KMS-11 (cell line): Measurements from ENCODE around the gene CELF1.

ENCODE experiments used
- H2AFZ ChIP-seq: fragments of 200-600 bp; sonication (generic); 2 replicates; pipeline ENCODE4 v1.6.1; 2016; ENCODE audit warnings: antibody characterized with exemption, mixed run types, low read depth
- H3K27ac ChIP-seq: fragments of 200-600 bp; sonication (generic); 2 replicates; pipeline ENCODE4 v1.6.1; 2016; ENCODE audit warnings: mild to moderate bottlenecking, mixed run types
- H3K27me3 ChIP-seq: fragments of 200-600 bp; sonication (generic); 2 replicates; pipeline ENCODE4 v1.6.1; 2017; ENCODE audit warnings: mild to moderate bottlenecking, low read depth, mixed run types, moderate library complexity; ENCODE audit not compliant: insufficient read depth
- H3K36me3 ChIP-seq: fragments of 200-600 bp; sonication (generic); 2 replicates; pipeline ENCODE4 v1.6.1; 2017; ENCODE audit warnings: mild to moderate bottlenecking, mixed run types; ENCODE audit not compliant: insufficient read depth
- H3K4me1 ChIP-seq: fragments of 200-600 bp; sonication (generic); 2 replicates; pipeline ENCODE4 v1.6.1; 2016; ENCODE audit warnings: mild to moderate bottlenecking, low read depth, mixed run types; ENCODE audit not compliant: poor library complexity, severe bottlenecking
- H3K4me2 ChIP-seq: fragments of 200-600 bp; sonication (generic); 2 replicates; pipeline ENCODE4 v1.7.0; 2016; ENCODE audit warnings: mild to moderate bottlenecking, mixed run types
- H3K4me3 ChIP-seq: fragments of 200-600 bp; sonication (generic); IDR thresholded peaks from 2 replicates; pipeline ENCODE4 v1.6.1; 2017; ENCODE audit warnings: low read depth, low read length, mixed read lengths; ENCODE audit not compliant: insufficient read depth
- H3K79me2 ChIP-seq: fragments of 200-600 bp; sonication (generic); 2 replicates; pipeline ENCODE4 v1.6.1; 2016; ENCODE audit warnings: low read depth, mixed run types; ENCODE audit not compliant: insufficient read depth
- H3K9ac ChIP-seq: fragments of 200-600 bp; sonication (generic); 2 replicates; pipeline ENCODE4 v1.6.1; 2016; ENCODE audit warnings: mild to moderate bottlenecking, mixed run types
- H4K20me1 ChIP-seq: fragments of 200-600 bp; sonication (generic); 2 replicates; pipeline ENCODE4 v1.6.1; 2016; ENCODE audit warnings: mild to moderate bottlenecking, mixed run types; ENCODE audit not compliant: insufficient read depth
- TF ChIP-seq, protein P1 (sequence below): fragments of 200-600 bp; sonication (generic); conservative IDR thresholded peaks from 2 replicates; pipeline ENCODE4 v1.6.1; 2017; ENCODE audit warnings: low read depth, mild to moderate bottlenecking, antibody characterized with exemption, low read length, moderate library complexity, mixed read lengths

Gene CELF1

DNA sequence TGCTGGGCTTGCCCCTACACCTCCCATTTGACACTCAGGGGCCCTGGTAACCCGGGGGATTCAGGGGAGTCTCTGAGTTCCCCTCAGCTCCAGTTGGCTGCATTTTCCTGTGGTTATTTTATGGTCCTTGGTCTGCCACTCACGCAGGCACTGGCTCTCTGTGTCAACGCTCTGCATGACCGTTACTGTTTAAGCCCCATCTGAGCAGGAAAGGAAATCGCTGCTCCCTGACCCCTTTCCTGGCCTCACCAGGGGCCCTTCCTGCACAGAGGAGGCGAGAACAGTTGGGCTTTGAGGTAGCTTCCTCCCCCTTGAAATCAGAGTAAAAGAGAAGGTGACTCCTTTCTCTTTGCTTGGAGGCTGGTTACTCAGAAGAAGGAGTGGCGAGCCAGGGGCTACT, 38.8 kb upstream of the CELF1 start:
- TF ChIP-seq, protein P1, sequence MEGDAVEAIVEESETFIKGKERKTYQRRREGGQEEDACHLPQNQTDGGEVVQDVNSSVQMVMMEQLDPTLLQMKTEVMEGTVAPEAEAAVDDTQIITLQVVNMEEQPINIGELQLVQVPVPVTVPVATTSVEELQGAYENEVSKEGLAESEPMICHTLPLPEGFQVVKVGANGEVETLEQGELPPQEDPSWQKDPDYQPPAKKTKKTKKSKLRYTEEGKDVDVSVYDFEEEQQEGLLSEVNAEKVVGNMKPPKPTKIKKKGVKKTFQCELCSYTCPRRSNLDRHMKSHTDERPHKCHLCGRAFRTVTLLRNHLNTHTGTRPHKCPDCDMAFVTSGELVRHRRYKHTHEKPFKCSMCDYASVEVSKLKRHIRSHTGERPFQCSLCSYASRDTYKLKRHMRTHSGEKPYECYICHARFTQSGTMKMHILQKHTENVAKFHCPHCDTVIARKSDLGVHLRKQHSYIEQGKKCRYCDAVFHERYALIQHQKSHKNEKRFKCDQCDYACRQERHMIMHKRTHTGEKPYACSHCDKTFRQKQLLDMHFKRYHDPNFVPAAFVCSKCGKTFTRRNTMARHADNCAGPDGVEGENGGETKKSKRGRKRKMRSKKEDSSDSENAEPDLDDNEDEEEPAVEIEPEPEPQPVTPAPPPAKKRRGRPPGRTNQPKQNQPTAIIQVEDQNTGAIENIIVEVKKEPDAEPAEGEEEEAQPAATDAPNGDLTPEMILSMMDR: no peak
- no peak overlapping the region for H3K27ac ChIP-seq
- H4K20me1 ChIP-seq: no peaks in the 10 kb centered on the region
- no peak overlapping the region for H2AFZ ChIP-seq
- no peaks in the 10 kb centered on the region for H3K79me2 ChIP-seq
- no peak overlapping the region for H3K4me2 ChIP-seq
- no peaks in the 10 kb centered on the region for H3K27me3 ChIP-seq
- H3K9ac ChIP-seq: no peak overlapping the region
- no peaks in the 10 kb centered on the region for H3K36me3 ChIP-seq
- H3K4me1 ChIP-seq: no peaks in the 10 kb centered on the region
- H3K4me3 ChIP-seq: no peak overlapping the region

DNA sequence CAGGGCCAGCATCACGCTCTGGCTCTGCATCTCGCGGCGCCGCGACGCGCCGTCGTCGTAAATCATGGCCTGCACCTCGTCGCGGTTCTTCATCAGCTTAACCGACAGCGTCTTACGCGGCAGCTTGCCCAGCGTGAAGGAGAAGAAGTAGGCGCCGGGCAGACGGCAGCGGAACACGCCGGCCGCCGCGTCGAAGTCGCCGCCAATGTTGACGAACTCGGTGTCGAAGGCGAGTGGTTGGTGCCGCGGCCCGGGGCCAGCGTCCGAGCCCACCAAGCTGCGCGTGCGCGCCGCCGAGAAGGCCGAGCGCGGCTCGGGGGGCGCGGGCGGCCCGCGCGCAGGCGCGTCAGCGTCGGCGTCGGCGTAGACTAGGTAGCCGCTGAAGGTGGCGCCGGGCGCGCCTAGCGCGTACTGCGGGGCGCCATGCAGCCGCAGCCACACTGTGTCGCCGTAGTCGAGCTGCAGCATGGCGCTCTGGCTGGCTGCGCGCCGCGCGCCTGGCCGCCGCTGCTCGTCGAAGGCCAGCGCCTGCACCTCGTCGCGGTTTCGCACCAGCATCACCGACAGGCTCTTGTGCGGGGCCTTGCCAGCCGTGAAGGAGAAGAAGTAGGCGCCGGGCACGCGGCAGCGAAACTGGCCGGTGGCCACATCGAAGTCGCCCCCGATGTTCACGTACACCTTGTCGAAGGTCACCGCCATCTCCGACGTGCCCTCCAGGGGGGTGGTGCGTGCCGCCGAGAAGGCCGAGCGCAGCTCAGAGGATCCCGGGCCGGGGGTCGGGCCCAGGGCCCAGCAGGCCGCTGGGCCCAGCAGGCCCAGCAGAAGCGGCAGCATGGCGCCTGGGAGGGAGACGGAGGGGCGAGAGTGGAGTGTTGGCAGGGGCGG, 37.3 kb upstream of the CELF1 start:
- TF ChIP-seq, protein P1: no peak
- H3K79me2 ChIP-seq: no peaks in the 10 kb centered on the region
- H3K36me3 ChIP-seq: no peaks in the 10 kb centered on the region
- no peak overlapping the region for H3K4me3 ChIP-seq
- no peaks in the 10 kb centered on the region for H3K27me3 ChIP-seq
- no peak overlapping the region for H3K4me2 ChIP-seq
- no peak overlapping the region for H2AFZ ChIP-seq
- no peak overlapping the region for H3K27ac ChIP-seq
- no peaks in the 10 kb centered on the region for H3K4me1 ChIP-seq
- H4K20me1 ChIP-seq: no peaks in the 10 kb centered on the region
- no peak overlapping the region for H3K9ac ChIP-seq

DNA sequence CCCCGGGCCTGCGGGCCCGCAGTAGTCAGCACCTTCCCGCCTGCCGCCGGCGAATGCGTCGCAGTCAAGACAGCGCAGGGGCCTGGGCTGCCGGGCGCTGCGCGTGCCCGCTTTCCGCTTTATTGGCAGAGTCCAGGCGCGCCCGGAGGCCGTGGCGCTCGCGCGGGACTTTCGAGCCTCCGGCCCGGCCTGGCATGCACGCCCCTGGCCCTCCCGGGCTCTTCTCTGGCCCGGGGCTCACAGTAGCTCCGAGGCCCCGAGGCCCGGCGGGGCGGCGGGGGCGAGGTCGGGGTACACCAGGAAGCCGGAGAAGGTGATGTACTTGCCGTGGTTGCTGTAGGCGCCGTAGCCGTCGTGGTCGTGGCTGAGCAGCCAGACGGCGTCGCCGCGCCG, 36.6 kb upstream of the CELF1 start:
- Histone ChIP-seq H3K27ac (no peak overlapping the region), H3K27me3 (no peaks in the 10 kb centered on the region), H3K4me2 (no peak overlapping the region), H3K79me2 (no peaks in the 10 kb centered on the region), H3K36me3 (no peaks in the 10 kb centered on the region), H2AFZ (no peak overlapping the region), H4K20me1 (no peaks in the 10 kb centered on the region), H3K4me3 (no peak overlapping the region), H3K9ac (no peak overlapping the region), H3K4me1 (no peaks in the 10 kb centered on the region)
- TF ChIP-seq, protein P1: no peak

DNA sequence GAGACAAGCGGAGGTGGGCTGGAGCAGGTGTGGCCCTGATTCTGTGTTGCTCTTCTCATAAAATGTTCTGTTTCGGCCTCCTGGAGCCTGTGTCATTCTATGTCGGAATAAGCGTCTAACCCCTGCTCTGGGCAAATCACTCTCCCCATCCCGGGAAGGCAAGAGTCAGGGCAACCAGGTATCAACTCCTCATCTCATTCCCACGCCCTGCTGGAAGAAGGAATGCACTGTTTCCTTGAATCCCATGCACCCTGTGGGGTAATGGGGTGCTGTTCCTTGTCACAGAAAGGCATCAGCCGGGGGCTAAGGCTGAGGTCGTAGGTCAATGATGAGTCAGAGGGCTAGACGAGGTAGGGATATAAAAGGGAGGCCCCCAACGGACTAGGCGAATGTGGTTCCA, 36.2 kb upstream of the CELF1 start:
- TF ChIP-seq, protein P1: no peak
- Histone ChIP-seq H3K27me3 (no peaks in the 10 kb centered on the region), H3K27ac (no peak overlapping the region), H3K4me3 (no peak overlapping the region), H4K20me1 (no peaks in the 10 kb centered on the region), H2AFZ (no peak overlapping the region), H3K4me1 (no peaks in the 10 kb centered on the region), H3K4me2 (no peak overlapping the region), H3K79me2 (no peaks in the 10 kb centered on the region), H3K9ac (no peak overlapping the region), H3K36me3 (no peaks in the 10 kb centered on the region)
